GM23338 (cell line): ENCODE results near the gene PIEZO2.

Experiments
- CREB1 ChIP-seq: fragments of 250-450 bp; sonication (Bioruptor Pico); IDR thresholded peaks from 2 replicates; pipeline ENCODE4 v1.5.0; 2020; ENCODE audit warnings: low read depth, mild to moderate bottlenecking, moderate library complexity
- CTCF ChIP-seq, 2 experiments: fragments of 200-600 bp in 1 of 2; sonication (generic) in 1 of 2; conservative IDR thresholded peaks; 2 replicates each; pipeline versions ENCODE4 v1.5.1 to v1.6.1; 2016 to 2017; ENCODE audit warnings: antibody characterized with exemption in 2 of 2, low read depth in 2 of 2, mild to moderate bottlenecking in 2 of 2, moderate library complexity in 1 of 2
- ETS1 ChIP-seq: IDR thresholded peaks from 2 replicates; pipeline ENCODE4 v1.6.1; 2016; ENCODE audit warnings: antibody characterized with exemption
- EZH2 ChIP-seq: fragments of 200-600 bp; sonication (generic); IDR thresholded peaks from one replicate; pipeline ENCODE4 v1.8.0; 2017; ENCODE audit warnings: antibody characterized with exemption, mild to moderate bottlenecking, low read depth; ENCODE audit not compliant: unreplicated experiment
- EZH2phosphoT487 ChIP-seq: fragments of 200-600 bp; sonication (generic); IDR thresholded peaks from one replicate; pipeline ENCODE4 v1.8.1; 2018; ENCODE audit warnings: antibody characterized with exemption; ENCODE audit not compliant: unreplicated experiment
- JUNB ChIP-seq: IDR thresholded peaks from one replicate; pipeline ENCODE4 v1.6.1; 2016; ENCODE audit warnings: antibody characterized with exemption; ENCODE audit not compliant: unreplicated experiment
- NANOG ChIP-seq: IDR thresholded peaks from 2 replicates; pipeline ENCODE4 v1.6.1; 2016; ENCODE audit warnings: antibody characterized with exemption, borderline replicate concordance
- POLR2AphosphoS5 ChIP-seq: IDR thresholded peaks from 2 replicates; pipeline ENCODE4 v1.6.1; 2016; ENCODE audit warnings: antibody characterized with exemption, low read depth
- REST ChIP-seq: IDR thresholded peaks from one replicate; pipeline ENCODE4 v1.6.1; 2018; ENCODE audit warnings: antibody characterized with exemption; ENCODE audit not compliant: unreplicated experiment
- STAT1 ChIP-seq: IDR thresholded peaks from one replicate; pipeline ENCODE4 v1.6.1; 2016; ENCODE audit warnings: antibody characterized with exemption; ENCODE audit not compliant: unreplicated experiment
- ZNF331 ChIP-seq: fragments of 250-450 bp; sonication (Bioruptor Pico); IDR thresholded peaks from 2 replicates; pipeline ENCODE4 v1.5.0; 2020; ENCODE audit warnings: low read depth, mild to moderate bottlenecking, moderate library complexity
- ZNF462 ChIP-seq: fragments of 250-450 bp; sonication (Bioruptor Pico); IDR thresholded peaks from 2 replicates; pipeline ENCODE4 v1.5.0; 2020; ENCODE audit warnings: mild to moderate bottlenecking, moderate library complexity

GRCh38 chr18:10787293-10787901 lies 362.0 kb downstream of the PIEZO2 start:
- TF ChIP-seq CTCF (conservative IDR thresholded peaks at IDR 0.05; ENCODE audit: low read depth in 2 of 2): peak; percentile 83 to 95
- TF ChIP-seq EZH2: no peak
- no peak for TF ChIP-seq CREB1
- TF ChIP-seq POLR2AphosphoS5: no peak
- TF ChIP-seq EZH2phosphoT487: no peak
- no peak for TF ChIP-seq REST
- TF ChIP-seq ETS1: no peak
- no peak for TF ChIP-seq STAT1
- TF ChIP-seq JUNB: no peak
- no peak for TF ChIP-seq ZNF331
- TF ChIP-seq ZNF462: no peak
- no peak for TF ChIP-seq NANOG
